Skeletal muscle satellite cell (primary cell): Measurements from ENCODE around the gene EXOC4.
"Not testable (repeated sequence)": the region's sequence is repeated elsewhere in the genome, so short reads cannot be mapped to it uniquely, and the experiment has no call there.

Source experiments
- H3K27me3 ChIP-seq: 2 replicates; pipeline ENCODE4 v1.7.0; 2013; ENCODE audit warnings: low read length; ENCODE audit not compliant: control insufficient read depth, insufficient read depth
- H3K36me3 ChIP-seq: 2 replicates; pipeline ENCODE4 v1.7.0; 2013; ENCODE audit warnings: mild to moderate bottlenecking, control low read depth, low read length; ENCODE audit not compliant: insufficient read depth
- H3K4me1 ChIP-seq: 2 replicates; pipeline ENCODE4 v1.7.0; 2013; ENCODE audit warnings: low read length; ENCODE audit not compliant: control insufficient read depth, insufficient read depth
- H3K4me2 ChIP-seq: 2 replicates; pipeline ENCODE4 v1.7.0; 2013; ENCODE audit warnings: mild to moderate bottlenecking, low read length
- H3K4me3 ChIP-seq: 2 replicates; pipeline ENCODE4 v1.7.0; 2013; ENCODE audit warnings: low read length
- H3K9ac ChIP-seq: 2 replicates; pipeline ENCODE4 v1.7.0; 2013; ENCODE audit warnings: mild to moderate bottlenecking, low read depth, low read length, moderate library complexity
- H3K9me3 ChIP-seq: replicated peaks from 2 replicates; pipeline ENCODE4 v1.7.0; 2013; ENCODE audit warnings: mild to moderate bottlenecking, control low read depth, low read length

Gene EXOC4

GRCh38 chr7:133275446-133276095, 22.7 kb downstream of the EXOC4 start:
- H3K4me1 ChIP-seq, result no peaks in the 10 kb centered on the region

GRCh38 chr7:133278975-133279374, 26.1 kb downstream of the EXOC4 start:
- H3K9ac ChIP-seq, H3K9me3 ChIP-seq, H3K4me2 ChIP-seq, H3K27me3 ChIP-seq, H3K4me3 ChIP-seq, H3K4me1 ChIP-seq: not testable (repeated sequence)
- peaks cover 24% of the 10 kb centered on the region for H3K36me3 ChIP-seq

More at GRCh38 chr7:133275446-133276095, 22.7 kb downstream of the EXOC4 start:
- Histone ChIP-seq H3K36me3 (peaks cover 24% of the 10 kb centered on the region), H3K9me3 (no peaks in the 10 kb centered on the region), H3K27me3 (no peaks in the 10 kb centered on the region), H3K9ac (no peak overlapping the region), H3K4me3 (no peak overlapping the region), H3K4me2 (no peak overlapping the region)

DNA sequence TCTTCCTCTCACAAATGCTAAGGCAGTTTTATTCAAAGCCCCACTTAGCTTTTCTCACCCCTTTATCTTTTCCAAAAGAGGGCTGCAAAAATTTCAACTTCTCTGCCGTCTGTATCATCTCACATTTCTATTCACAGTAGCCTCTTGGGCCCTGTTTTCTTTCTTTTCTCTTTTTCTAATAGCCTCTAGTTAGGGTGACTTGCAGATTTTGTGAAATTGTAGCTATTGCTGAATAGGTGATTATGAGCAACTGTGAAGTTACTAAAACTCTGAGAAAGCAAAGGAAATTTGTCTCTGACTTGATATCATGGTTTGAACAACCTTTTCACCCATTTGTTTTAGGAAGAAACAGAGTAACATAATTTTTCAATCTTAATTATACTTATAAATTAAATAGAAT, 29.2 kb downstream of the EXOC4 start:
- no peak overlapping the region for H3K4me3 ChIP-seq
- no peaks in the 10 kb centered on the region for H3K4me1 ChIP-seq
- H3K4me2 ChIP-seq, result no peak overlapping the region
- H3K9me3 ChIP-seq, result no peaks in the 10 kb centered on the region
- no peak overlapping the region for H3K9ac ChIP-seq
- no peaks in the 10 kb centered on the region for H3K27me3 ChIP-seq
- peaks cover 8% of the 10 kb centered on the region for H3K36me3 ChIP-seq

DNA sequence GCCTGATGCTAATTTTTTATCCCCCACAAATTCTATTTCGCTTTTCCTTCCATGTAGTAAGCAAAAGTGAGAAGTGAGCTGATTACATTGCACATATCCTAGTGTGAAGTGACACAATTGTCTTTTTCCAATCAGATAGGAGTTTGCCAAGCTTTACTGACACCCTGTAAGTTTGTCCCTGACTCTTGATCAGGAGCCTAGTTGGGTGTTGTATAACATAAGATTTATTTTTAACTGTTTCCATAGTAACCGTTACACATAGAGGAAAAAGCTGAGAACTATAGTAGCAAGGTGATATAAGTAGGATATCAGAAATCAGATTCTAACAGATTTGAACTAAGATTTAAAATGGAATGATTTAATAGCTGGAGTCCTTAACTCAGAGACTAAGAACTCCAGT, 31.2 kb downstream of the EXOC4 start:
- no peak overlapping the region for H3K9ac ChIP-seq
- no peaks in the 10 kb centered on the region for H3K27me3 ChIP-seq

DNA sequence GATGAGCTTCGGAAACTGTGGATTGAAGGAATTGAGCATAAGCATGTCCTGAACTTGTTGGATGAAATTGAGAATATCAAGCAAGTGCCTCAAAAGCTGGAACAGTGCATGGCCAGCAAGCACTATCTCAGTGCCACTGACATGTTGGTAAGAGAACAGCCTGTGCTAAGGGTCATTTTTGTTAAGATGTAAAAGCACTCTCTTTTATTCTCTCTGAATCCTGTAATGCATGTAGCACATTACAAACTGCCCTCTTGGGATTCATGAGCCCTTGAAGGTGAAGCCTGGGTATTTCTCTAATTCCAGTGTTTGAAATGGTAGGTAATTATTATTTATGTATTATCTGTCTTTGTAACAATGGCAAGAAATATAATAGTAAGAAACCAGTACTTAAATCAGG, 36.1 kb downstream of the EXOC4 start:
- Histone ChIP-seq H3K4me1 (peaks cover 15% of the 10 kb centered on the region), H3K9me3 (no peaks in the 10 kb centered on the region), H3K36me3 (peaks cover 12% of the 10 kb centered on the region), H3K9ac (no peak overlapping the region), H3K4me3 (no peak overlapping the region), H3K4me2 (no peak overlapping the region), H3K27me3 (no peaks in the 10 kb centered on the region)

More for the DNA sequence above, 31.2 kb downstream of the EXOC4 start:
- Histone ChIP-seq H3K9me3 (no peaks in the 10 kb centered on the region), H3K4me3 (no peak overlapping the region), H3K4me2 (no peak overlapping the region), H3K4me1 (no peaks in the 10 kb centered on the region), H3K36me3 (peaks cover 9% of the 10 kb centered on the region)

DNA sequence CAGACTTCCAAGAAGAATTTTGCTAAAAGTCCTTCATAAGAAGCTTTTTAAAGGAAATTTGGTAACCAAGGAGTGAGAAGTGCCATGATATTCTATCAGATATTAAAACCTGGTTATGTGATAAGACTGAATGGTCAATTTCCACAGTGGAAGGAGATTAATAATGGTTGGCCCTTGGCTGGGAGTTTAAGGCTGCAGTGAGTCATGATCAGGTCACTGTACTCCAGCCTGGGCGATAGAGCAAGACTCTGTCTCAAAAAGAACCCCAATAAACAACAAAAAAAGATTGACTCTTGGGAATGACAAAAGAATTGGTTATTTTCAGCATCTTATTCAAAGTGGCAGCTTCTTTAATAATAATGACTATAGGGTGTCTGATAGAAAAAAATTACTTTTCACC, 37.2 kb downstream of the EXOC4 start:
- H3K27me3 ChIP-seq, result no peaks in the 10 kb centered on the region
- no peaks in the 10 kb centered on the region for H3K9me3 ChIP-seq
- H3K4me1 ChIP-seq, result peaks cover 15% of the 10 kb centered on the region
- no peak overlapping the region for H3K4me2 ChIP-seq
- no peak overlapping the region for H3K9ac ChIP-seq
- peaks cover 12% of the 10 kb centered on the region for H3K36me3 ChIP-seq
- no peak overlapping the region for H3K4me3 ChIP-seq

- Histone ChIP-seq H3K9ac (no peak overlapping the region), H3K4me1 (peaks cover 15% of the 10 kb centered on the region), H3K4me3 (no peak overlapping the region), H3K9me3 (no peaks in the 10 kb centered on the region), H3K27me3 (no peaks in the 10 kb centered on the region), H3K4me2 (no peak overlapping the region), H3K36me3 (peaks cover 12% of the 10 kb centered on the region)
Measured at GRCh38 chr7:133290676-133291333, 37.9 kb downstream of the EXOC4 start.

GRCh38 chr7:133292631-133293030, 39.8 kb downstream of the EXOC4 start:
- H3K9ac ChIP-seq, result no peak overlapping the region
- no peak overlapping the region for H3K4me2 ChIP-seq
- H3K4me1 ChIP-seq, result peaks cover 15% of the 10 kb centered on the region
- H3K9me3 ChIP-seq, result no peaks in the 10 kb centered on the region
- H3K36me3 ChIP-seq, result peaks cover 12% of the 10 kb centered on the region
- no peak overlapping the region for H3K4me3 ChIP-seq
- H3K27me3 ChIP-seq, result no peaks in the 10 kb centered on the region

GRCh38 chr7:133293384-133294160, 40.7 kb downstream of the EXOC4 start:
- Histone ChIP-seq H3K4me2 (no peak overlapping the region), H3K27me3 (no peaks in the 10 kb centered on the region), H3K4me3 (no peak overlapping the region), H3K9me3 (no peaks in the 10 kb centered on the region), H3K36me3 (peaks cover 12% of the 10 kb centered on the region), H3K9ac (no peak overlapping the region), H3K4me1 (peaks cover 15% of the 10 kb centered on the region)

- Histone ChIP-seq H3K4me1 (peaks cover 15% of the 10 kb centered on the region), H3K27me3 (no peaks in the 10 kb centered on the region), H3K4me2 (no peak overlapping the region), H3K4me3 (no peak overlapping the region), H3K9me3 (no peaks in the 10 kb centered on the region), H3K9ac (no peak overlapping the region), H3K36me3 (peaks cover 8% of the 10 kb centered on the region)
Measured at GRCh38 chr7:133294234-133294633, 41.4 kb downstream of the EXOC4 start.

DNA sequence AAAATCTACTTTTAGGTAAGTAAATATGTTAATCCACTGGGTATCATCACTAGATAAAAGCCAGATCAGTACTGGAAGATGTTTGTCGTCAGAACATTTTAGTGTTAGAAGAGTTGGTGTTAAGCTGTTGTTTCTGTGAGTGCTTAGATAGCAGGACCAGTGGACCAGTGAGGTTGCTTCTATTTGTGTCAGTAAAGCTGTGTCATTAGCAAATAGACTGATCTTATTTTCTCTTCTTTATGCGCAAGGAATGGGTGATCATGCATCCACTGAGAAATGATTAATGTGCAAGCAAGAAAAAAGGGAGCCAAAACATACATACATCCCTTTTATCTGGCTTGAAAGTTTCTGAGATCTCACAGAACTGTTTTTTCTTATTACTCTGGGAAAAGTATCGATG, 42.6 kb downstream of the EXOC4 start:
- H3K9me3 ChIP-seq, result no peaks in the 10 kb centered on the region
- H3K4me3 ChIP-seq, result no peak overlapping the region
- peaks cover 8% of the 10 kb centered on the region for H3K36me3 ChIP-seq
- no peak overlapping the region for H3K4me2 ChIP-seq
- H3K4me1 ChIP-seq, result peaks cover 6% of the 10 kb centered on the region
- no peak overlapping the region for H3K9ac ChIP-seq
- H3K27me3 ChIP-seq, result no peaks in the 10 kb centered on the region
